Panc1 (cell line): ENCODE measurements around the gene SPOCK1. TPM values are rescaled to one million over a fixed set of nuclear protein-coding genes. Genes with fewer than 3 reads are reported as not detected.

ENCODE experiments used
- ATAC-seq: fragments of 200-7000 bp; cut with Tn5 transposase; 2 replicates; pipeline ENCODE4 v1.9.1; 2020; ENCODE audit warnings: mild to moderate bottlenecking, moderate library complexity
- BruUV-seq: library from RNA; stranded (reverse); fragments of 400-500 nt; replicated peaks from 2 replicates; lab custom pipeline; 2021; lab: Mats Ljungman, UMichigan
- CTCF ChIA-PET: fragments of 300-600 bp; sonication (Branson Sonifier 250); formaldehyde crosslinking; loops from one replicate; lab custom pipeline; 2022; ENCODE audit warnings: antibody characterized with exemption; lab: Charles Lee
- POLR2A ChIA-PET: fragments of 300-600 bp; sonication (Branson Sonifier 250); formaldehyde crosslinking; loops from one replicate; lab custom pipeline; 2022; ENCODE audit warnings: antibody characterized with exemption; lab: Charles Lee
- DNase-seq: peaks from one replicate; pipeline ENCODE4 v3.0.0-alpha.2; 2010; ENCODE audit warnings: low read depth, low spot score
- H3K27ac ChIP-seq: 2 replicates; pipeline ENCODE4 v1.5.1; 2011; ENCODE audit warnings: mild to moderate bottlenecking, low read length, inconsistent platforms
- H3K27me3 ChIP-seq: fragments of 200-500 bp; sonication (Bioruptor generic); 2 replicates; pipeline ENCODE4 v1.6.0; 2014; ENCODE audit warnings: low read length, inconsistent platforms; ENCODE audit not compliant: control insufficient read depth, insufficient read depth
- H3K36me3 ChIP-seq: fragments of 200-500 bp; sonication (Bioruptor generic); 2 replicates; pipeline ENCODE4 v1.5.1; 2014; ENCODE audit warnings: inconsistent platforms, mild to moderate bottlenecking, low read length, moderate library complexity; ENCODE audit not compliant: control insufficient read depth, insufficient read depth
- H3K4me1 ChIP-seq: 2 replicates; pipeline ENCODE4 v1.5.1; 2011; ENCODE audit warnings: inconsistent platforms, mild to moderate bottlenecking, low read length, moderate library complexity; ENCODE audit not compliant: control insufficient read depth, insufficient read depth
- H3K4me3 ChIP-seq, 2 experiments: 2 replicates each; pipeline ENCODE4 v1.5.1; 2011 to 2012; ENCODE audit warnings: low read depth in 2 of 2, low read length in 2 of 2, mild to moderate bottlenecking in 2 of 2, inconsistent platforms in 1 of 2, moderate library complexity in 1 of 2
- H3K9me3 ChIP-seq: fragments of 200-500 bp; sonication (Bioruptor generic); 2 replicates; pipeline ENCODE4 v1.5.1; 2014; ENCODE audit warnings: low read depth, mild to moderate bottlenecking, inconsistent platforms, low read length, moderate library complexity; ENCODE audit not compliant: control insufficient read depth, insufficient read depth
- CTCF ChIP-seq: fragments of 450-650 bp; IDR thresholded peaks from 2 replicates; pipeline ENCODE4 v1.5.1; 2017; ENCODE audit warnings: mild to moderate bottlenecking
- POLR2AphosphoS5 ChIP-seq: IDR thresholded peaks from 2 replicates; pipeline ENCODE4 v1.6.1; 2012; ENCODE audit warnings: mild to moderate bottlenecking, low read depth, low read length, moderate library complexity
- REST ChIP-seq, 2 experiments: IDR thresholded peaks; 2 replicates each; pipeline ENCODE4 v1.6.1; 2011 to 2012; ENCODE audit warnings: low read depth in 2 of 2, control low read depth in 1 of 2, low read length in 1 of 2, mild to moderate bottlenecking in 1 of 2, moderate library complexity in 1 of 2; ENCODE audit not compliant: insufficient read depth in 1 of 2
- SIN3A ChIP-seq: IDR thresholded peaks from 2 replicates; pipeline ENCODE4 v1.6.1; 2012; ENCODE audit warnings: low read depth, mild to moderate bottlenecking, low read length, moderate library complexity, borderline replicate concordance; ENCODE audit not compliant: insufficient read depth
- TCF7L2 ChIP-seq: IDR thresholded peaks from 2 replicates; pipeline ENCODE4 v1.6.1; 2011; ENCODE audit warnings: mild to moderate bottlenecking, low read depth, low read length, inconsistent platforms
- in situ Hi-C: cut with HindIII; loops from 2 replicates; pipeline ENCODE4 v1.10.0; 2016; ENCODE audit warnings: low sequenced_read_pairs, low pct_unique_long_range_greater_than_20kb
- intact Hi-C: fragments of 100-400 bp; cut with micrococcal nuclease; formaldehyde crosslinking; loops from one replicate; pipeline ENCODE4 v1.10.0; 2022; ENCODE audit not compliant: unreplicated experiment
- total RNA-seq: library from RNA; stranded (reverse); gene quantifications from one replicate; pipeline ENCODE4 v1.2.1, GENCODE V29; 2021; ENCODE audit not compliant: unreplicated experiment

Gene SPOCK1
- total RNA-seq, 1 experiment from 2014 or later, result 15.6 TPM

GRCh38 chr5:137129886-137130680 lies 369.0 kb downstream of the SPOCK1 start:
- Histone ChIP-seq H3K9me3 (no peaks in the 10 kb centered on the region), H3K4me1 (no peaks in the 10 kb centered on the region), H3K27ac (no peak overlapping the region), H3K36me3 (no peaks in the 10 kb centered on the region), H3K4me3 (no peak overlapping the region), H3K27me3 (no peaks in the 10 kb centered on the region)
- BruUV-seq, result no TSS peak
- intact Hi-C loops, result no loop called here
- TF ChIP-seq CTCF (no peak), TCF7L2 (no peak), SIN3A (no peak), POLR2AphosphoS5 (no peak), REST (IDR thresholded peaks at IDR 0.05; ENCODE audit: insufficient read depth in 1 of 2, low read depth in 2 of 2, low read length in 1 of 2) (no peak)
- in situ Hi-C loops, result no loop called here
- POLR2A ChIA-PET, result no interaction called here
- no peak for DNase-seq
- CTCF ChIA-PET, result interaction anchor here (0.6 kb wide), 1 partner anchor 833 kb away, joined by 5 read pairs; no protein-coding TSS in a partner anchor
- ATAC-seq, result no peak

GRCh38 chr5:137128012-137128411 lies 371.1 kb downstream of the SPOCK1 start:
- no peak overlapping the region for H3K27ac ChIP-seq
- CTCF ChIA-PET, result no interaction called here
- intact Hi-C loops, result no loop called here

More at GRCh38 chr5:137128012-137128411, 371.1 kb downstream of the SPOCK1 start:
- Histone ChIP-seq H3K27me3 (no peaks in the 10 kb centered on the region), H3K4me1 (no peaks in the 10 kb centered on the region), H3K36me3 (no peaks in the 10 kb centered on the region), H3K9me3 (no peaks in the 10 kb centered on the region), H3K4me3 (no peak overlapping the region)
- no TSS peak for BruUV-seq
- DNase-seq (no peak), ATAC-seq (no peak)
- TF ChIP-seq CTCF, result no peak
- no peak for TF ChIP-seq TCF7L2
- TF ChIP-seq SIN3A, result no peak
- TF ChIP-seq REST (IDR thresholded peaks at IDR 0.05; ENCODE audit: insufficient read depth in 1 of 2, low read depth in 2 of 2, low read length in 1 of 2), result no peak
- no peak for TF ChIP-seq POLR2AphosphoS5
- POLR2A ChIA-PET, result no interaction called here
- in situ Hi-C loops, result no loop called here
